Activated CD4-positive, CD25-positive, alpha-beta regulatory T cell (primary cell): Measurements from ENCODE around the gene TFF1.
"Not testable (repeated sequence)": the region's sequence is repeated elsewhere in the genome, so short reads cannot be mapped to it uniquely, and the experiment has no call there.

Experiments
- DNase-seq, 4 experiments: peaks; one replicate each; lab custom pipeline; 2025; lab: John Stamatoyannopoulos, UW

The TFF1 gene

DNA sequence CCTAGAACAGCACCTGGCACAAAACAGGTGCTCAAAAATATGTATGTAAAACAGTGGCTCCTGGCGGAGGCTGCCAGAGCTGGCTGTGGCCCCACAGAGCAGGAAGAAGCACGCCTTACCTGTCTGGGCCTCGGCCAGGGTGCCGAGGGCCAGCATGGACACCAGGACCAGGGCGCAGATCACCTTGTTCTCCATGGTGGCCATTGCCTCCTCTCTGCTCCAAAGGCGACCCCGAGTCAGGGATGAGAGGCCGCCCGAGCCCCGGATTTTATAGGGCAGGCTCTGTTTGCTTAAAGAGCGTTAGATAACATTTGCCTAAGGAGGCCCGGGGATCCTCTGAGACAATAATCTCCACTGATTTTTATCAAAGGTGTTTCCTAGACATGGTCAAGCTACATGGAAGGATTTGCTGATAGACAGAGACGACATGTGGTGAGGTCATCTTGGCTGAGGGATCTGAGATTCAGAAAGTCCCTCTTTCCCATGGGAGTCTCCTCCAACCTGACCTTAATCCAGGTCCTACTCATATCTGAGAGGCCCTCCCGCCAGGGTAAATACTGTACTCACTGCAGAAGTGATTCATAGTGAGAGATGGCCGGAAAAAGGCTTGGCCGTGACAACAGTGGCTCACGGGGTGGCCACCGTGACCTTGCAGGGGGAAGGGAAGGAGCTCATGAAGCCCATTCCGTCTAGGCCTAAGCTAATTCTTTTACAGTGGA lies at the start of gene TFF1:
Gene TFF1 (minus strand): TSS at position 244 of the 719 bp plus-strand sequence. CDS start 40 bp downstream, at position 204.
- DNase-seq: no peak

DNA sequence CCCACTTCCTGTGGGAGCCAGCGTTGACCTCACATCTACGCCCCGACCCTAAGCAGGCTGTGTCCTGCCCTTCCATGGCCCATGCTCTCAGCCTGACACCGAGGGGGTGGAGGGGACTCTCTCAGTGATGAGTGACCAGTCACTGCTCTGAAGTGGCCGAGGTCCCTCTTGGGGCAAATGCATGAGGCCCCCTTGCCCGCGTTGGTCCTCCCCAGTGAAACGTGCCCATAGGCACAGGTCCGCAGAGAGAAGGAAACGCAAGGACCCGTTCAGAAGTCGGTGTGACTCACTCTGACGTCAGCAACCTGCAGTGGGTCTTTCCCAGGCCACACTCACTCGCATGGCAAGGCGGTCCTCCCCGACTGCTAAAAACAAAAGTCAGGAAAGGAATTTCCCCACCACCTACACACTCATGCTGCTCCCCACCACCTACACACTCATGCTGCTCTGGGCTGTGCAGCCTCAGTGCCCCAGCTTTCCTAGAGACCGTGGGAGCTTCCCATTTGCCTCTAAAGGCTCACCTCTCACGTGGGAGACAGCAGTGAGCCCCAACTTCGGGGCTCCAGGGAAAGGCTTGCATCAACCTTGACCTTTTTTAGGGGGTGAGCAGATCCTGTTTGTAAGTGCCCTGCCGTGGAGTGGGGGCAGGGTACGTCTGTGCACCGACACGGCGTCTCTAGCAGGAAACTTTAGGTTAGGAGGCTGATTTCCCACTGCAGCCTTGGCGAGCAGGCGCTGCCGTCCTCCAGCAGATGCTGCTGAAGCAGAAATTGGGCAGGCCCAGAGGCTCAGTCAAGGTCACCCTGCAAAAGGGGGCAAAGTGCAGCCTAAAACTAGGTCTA lies 48.8 kb upstream of the TFF1 start:
- peak; percentile 67 to 83 (median 74) for DNase-seq

DNA sequence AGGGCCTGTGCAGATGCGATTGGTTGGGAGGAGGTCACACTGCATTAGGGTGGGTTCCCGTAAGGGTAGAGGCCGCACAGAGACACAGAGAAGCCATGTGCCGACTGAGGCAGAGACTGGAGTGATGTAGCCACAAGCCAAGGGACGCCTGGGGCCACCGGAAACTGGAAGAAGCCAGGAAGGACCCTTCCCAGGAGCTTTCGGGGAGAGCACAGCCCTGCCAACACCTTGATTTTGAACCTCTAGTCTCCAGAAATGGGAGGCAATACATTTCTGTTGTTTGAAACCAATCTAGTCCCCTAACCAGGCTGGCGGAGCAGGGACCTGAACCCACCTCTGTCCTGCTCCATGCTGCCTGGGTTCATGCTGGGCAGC lies 48.2 kb upstream of the TFF1 start:
- DNase-seq: no peak

DNA sequence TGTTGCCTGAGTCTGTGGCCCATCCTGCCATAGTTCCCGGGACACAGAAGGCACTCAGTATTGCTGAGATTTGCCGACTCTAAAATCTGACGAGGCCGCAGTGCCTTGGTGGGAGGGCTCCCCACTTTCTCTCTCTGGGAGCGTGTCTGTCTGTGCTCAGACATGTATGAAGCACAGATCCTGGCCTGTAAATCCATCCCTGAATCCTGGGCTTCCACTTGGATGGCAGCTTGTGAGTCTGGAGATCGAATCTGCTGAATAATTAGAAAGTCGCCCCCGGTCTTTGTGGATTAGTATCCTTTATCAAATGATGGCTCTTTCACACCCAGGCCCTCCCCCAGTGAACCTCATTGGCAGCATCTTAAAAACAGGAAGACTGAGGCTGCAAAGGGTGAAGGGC lies 47.7 kb upstream of the TFF1 start:
- no peak for DNase-seq

DNA sequence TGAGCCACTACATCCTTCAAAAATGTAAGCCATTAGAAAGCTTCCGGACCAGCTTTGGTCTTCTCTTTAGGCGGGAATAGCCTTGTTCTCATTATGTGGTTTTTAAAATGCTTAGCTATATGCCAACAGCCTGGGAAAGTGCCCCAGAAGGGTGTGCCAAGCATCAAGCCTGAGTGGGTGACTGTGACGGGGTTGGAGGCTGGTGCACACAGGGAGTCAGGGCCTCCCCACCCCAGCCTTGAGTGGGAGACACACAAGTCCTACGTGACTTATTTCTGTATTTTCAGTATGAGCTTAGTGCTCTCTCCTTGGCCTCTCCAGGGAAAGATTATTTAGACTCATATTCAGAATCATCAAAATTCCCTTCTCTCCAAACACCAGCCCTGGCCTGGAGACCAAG lies 47.2 kb upstream of the TFF1 start:
- no peak for DNase-seq

DNA sequence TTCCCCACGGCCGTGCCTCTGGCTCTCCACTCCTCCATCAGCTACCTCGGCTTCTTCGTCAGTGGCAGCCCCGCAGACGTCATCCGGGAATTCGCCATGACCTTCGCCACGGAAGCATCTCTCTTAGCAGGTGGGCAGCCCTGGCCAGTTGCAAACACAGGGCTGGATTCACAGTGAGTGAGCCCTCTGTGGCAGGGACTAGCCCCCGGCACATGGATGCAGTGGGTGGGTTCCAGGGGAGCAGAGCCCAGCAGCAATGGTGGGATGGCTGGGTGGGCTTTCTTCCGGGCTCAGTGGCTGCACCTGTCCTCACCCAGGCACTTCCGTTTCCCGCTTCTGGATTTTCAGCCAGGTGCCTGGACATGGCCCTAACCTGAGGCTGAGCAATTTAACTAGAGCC lies 46.8 kb upstream of the TFF1 start:
- no peak for DNase-seq

DNA sequence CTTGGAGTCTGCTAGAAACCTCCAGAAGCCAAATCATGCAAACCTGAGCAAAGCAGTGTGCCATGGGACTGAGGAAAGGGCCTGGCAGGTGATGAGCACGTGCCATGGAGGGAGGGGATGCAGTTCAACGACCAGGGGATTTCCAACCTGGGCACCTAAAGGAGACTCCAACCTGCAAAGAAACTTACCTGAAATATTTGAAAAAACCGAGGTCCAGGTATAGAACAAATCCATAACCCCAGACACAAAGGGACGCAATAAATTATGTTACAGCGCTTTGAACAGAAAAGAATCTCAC lies 46.2 kb upstream of the TFF1 start:
- no peak for DNase-seq

DNA sequence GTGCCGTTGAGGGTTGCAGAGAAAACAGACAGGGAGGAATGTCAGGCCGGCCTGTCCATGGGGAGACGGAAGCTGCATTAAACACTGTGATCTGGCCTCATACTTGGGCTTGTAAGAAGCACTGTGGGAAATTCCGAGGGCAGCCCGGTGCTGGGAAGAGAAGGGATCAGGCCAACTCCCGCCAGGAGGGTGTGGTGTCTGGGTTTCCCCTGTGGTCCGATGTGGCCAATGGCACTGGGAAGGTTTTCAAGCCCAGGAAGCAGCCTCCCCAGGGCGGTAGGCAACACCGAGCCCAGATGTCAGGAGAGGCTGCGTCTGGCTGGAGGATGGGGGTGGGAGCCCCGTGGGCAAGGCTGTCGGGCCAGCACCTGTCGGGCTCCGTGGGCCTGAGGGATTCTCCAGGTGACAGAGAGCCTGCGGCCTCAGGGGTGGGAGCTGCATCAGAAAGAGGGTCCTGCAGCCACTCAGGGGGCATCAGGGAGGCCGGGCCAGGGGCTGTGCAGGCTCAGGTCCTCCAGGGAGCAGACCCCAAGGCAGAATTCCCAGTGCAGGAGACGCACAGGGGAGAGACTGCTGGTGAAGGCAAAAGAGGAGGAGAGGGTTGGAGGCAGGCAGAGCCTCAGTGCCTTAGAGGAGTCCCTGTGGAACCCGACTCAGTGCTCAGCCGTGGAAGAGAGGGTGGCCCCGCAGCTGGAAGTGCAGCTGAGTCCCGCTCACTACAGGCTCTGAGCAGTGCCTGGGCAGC lies 45.7 kb upstream of the TFF1 start:
- no peak for DNase-seq

DNA sequence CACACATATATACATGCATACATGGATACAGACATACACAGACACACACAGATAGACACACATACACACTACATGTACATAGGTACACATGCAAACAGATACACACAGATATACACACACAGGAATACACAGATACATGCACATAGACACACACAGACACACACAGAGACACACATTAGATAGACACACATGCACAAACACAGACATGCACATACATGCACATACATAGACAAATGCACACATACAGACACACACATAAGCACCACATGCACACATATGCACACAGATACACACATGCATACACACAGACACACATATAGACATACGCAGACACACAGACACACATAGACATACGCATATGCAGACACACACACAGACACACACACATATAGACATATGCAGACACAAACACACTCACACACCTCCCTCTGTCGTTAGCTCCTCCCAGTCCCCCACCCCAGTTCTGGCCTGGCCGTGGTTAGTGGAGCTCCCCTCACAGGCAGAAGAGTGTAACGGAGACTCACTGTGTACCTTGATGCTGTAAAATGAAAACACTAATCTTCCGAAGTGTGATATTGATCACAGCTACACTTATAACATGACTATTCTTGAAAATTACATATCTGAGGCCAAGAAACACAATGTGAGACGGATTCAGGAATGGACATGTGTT lies 45.0 kb upstream of the TFF1 start:
- no peak for DNase-seq

DNA sequence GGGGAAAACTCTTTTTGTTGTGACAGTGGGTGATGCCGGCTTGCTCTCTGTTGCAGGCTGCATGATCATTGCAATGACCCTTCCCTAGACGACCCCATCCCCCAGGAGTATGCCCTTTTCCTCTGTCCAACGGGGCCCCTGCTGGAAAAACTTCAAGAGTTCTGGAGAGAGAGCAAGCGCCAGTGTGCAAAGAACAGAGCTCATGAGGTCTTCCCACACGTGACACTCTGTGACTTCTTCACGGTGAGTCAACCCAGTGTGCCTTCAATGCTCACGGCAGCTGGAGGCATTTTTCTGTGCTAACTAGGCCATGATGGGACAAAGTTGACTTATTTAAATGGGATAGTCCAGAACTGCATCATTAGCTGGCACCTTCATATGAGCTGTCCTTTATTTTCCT lies 43.0 kb upstream of the TFF1 start:
- no peak for DNase-seq

DNA sequence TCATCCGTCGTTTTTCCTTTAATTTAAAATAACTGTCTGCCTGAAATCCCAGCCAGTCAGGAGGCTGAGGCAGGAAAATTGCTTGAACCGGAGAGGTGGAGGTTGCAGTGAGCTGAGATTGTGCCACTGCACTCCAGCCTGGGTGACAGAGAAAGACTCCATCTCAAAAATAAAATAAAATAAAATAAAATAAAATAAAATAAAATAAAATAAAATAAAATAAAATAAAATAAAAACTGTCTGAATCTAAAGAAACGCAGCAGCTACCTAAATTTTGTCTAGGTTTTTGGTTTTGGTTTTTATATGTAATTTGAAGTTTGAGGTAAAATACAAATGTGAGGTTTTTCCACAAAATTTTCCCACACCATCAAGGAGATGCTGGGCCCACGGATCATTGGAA lies 42.4 kb upstream of the TFF1 start:
- not testable (repeated sequence) for DNase-seq

DNA sequence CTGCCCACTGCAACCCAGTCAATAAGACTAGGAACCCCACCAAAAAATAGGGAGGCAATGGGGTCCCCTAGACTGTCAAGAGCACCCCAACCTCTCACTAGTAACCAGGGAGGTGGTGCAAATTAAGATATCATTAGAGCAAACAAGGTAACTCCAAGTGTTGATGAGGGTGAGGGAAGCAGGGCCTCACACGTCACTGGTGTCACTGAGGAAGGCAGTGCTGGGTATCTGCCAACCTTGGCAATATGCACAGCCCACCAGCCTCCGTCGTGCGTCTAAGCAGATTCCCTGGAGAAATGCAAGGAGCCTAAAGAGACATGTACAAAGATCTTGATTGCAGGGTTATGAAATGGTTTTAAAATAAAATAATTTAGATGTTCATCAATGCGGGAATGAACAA lies 41.1 kb upstream of the TFF1 start:
- no peak for DNase-seq

DNA sequence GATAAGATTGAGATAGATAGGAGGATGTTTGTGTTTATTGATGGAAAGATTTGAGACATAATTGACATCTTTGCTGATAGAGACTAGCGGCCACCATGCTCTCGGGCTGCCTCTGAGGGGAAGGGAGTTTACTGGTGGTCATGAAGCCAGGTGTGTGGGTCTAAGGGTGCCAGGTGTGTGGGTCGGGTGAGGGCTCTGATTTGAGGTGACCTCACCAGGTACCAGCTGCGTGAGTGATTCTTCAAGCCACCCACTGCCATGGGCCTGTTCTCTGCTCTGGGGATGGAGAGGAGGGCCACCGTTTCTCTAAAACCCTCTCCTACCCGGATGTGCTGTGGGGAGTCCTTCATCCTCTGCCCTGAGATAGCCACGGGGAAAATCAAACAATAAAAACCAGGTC lies 40.5 kb upstream of the TFF1 start:
- DNase-seq: no peak

DNA sequence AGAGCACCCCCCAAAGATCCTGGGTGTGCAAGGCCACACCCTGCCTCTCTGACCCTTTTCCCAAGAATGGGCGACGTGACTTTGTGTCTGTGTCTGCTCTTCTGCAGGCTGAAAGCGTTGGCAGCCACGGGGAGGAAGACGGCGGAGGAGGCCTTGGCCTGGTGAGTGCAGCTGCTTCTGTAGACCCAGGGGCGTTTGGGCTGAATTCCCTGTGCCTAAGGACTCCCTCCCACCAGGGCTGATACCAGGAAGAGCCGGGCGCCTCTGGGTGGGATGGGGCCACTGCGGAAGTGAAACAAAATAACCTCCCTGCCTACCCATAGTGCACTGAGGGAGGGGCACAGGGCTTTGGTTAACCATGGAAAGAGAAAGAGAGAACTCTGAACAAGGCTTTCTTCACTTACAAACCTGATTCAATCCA lies 39.9 kb upstream of the TFF1 start:
- DNase-seq: no peak

DNA sequence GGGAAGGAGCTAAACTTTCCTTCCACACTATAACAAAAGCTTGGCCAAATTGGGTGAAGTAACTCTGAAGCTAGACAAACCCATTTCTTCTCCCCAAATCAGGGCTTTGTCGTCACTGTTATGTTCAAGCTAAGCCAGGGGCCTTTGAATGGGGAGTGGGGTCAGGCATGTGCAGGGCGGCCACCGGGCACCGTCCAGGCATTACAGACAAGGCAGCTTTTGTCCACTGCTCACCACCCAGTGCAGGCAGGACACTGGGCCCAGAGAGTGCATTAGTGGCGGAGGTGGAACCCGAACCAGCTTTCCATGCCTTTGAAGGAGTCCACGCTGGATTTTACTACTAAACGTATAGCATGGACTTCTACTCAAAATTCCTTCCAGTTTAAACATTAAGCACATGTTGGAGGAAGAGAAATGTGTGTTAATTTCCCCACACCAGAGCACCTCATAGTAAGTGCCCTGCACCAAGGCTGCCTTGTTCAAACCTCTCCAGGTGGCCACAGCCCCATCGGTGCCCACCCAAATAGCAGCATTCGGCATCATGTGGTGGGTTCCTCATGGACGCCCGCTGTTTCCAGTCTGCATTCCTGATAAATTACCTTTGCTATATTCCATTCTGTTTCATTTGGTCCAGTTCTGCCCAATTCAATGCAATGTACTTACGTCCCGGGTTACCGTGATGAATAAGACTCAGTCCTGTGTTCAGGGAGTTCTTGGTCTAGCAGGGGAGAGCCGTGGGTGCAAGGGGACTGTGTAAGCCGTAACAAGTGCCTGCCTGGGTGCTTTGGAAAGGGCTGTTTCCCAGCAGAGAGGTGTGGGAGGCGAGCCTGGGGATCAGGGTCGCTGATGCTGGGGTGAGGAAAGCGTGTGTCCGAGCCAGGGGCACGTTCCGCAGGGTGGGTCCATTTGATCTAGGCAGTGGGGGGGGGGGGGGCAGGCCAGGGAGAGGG lies 39.0 kb upstream of the TFF1 start:
- no peak for DNase-seq

DNA sequence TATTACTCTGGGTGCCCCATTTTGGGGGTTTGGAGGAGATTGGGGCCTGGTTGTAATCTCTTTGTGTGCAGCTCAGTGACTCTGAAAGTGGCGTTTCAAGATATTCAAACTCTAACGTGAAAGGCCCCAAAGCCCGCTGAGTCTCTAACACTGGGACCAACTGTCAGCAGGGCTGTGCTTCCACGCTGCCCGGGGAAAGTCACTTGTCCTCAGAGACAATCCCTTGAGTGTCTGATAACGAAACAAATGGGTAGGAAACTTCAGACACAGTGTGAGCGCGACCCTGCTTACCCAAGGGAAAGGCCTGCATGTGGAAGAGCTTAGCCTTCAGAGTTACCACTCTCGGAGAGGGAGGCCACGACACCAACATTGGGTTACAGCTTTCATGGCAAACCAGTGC lies 38.2 kb upstream of the TFF1 start:
- no peak for DNase-seq

DNA sequence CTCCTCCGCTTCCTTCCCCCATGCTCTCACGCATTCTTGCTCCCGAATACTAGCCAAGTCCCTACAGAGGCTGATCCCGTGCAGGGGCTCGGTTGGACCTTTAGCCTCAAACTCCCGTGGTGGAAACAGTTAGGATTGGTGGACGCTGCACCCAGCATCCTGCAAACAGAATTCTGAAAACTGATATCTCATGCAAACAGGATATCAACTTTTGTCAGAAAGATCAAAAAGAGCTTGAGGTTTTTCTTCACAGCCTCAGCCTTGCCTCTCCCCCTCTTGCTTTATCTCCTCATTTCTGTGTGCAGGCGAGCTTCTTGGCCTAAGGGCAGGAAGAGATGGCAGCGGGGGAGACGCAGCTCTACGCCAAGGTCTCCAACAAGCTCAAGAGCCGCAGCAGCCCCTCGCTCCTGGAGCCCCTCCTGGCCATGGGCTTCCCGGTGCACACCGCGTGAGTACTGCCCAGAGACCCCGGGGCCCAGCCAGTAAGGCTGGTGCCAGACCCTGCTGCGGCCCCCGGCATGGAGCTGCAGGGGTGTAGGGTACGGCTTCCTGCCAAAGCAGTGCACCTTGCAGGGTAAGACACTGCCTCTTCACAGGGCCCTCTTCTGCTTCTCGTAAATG lies 37.4 kb upstream of the TFF1 start, which contains the start of gene UBASH3A:
Gene UBASH3A (plus strand): TSS at position 292 of the 621 bp plus-strand sequence. CDS start 44 bp downstream, at position 336.
- no peak for DNase-seq

DNA sequence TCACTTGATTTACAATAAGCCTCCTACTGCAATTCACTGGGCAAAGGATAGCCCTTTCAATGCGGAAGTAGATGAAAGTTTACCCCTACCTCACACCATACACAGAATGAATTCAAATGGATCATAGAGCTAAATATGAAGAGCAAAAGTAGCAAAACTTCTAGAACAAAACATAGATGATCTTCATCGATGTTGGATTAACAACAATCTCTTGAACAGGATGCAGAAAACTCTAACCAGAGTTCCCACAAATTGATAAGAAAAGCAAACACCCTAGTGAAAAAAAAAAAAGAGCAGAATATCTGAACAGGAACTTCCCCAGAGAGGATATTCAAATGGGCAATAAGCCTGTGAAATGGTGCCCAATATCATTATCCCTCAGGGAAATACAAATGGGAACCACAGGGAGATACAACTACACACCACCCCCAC lies 35.5 kb upstream of the TFF1 start:
- DNase-seq: no peak

DNA sequence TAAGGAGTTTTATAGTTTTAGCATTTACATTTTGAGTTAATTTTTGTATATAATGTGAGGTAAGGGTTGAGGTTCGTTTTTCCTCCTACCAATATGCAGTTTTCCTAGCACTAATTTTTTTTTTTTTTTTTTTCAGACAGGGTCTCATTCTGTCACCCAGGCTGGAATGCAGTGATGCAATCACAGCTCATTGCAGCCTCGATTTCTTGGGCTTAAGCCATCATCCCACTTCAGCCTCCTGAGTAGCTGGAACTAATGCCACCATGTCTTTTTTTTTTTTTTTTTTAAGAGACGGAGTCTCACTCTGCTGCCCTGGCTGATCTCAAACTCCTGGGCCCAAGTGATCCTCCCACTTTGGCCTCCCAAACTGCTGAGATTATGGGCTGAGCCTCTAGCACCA lies 34.8 kb upstream of the TFF1 start:
- no peak for DNase-seq

DNA sequence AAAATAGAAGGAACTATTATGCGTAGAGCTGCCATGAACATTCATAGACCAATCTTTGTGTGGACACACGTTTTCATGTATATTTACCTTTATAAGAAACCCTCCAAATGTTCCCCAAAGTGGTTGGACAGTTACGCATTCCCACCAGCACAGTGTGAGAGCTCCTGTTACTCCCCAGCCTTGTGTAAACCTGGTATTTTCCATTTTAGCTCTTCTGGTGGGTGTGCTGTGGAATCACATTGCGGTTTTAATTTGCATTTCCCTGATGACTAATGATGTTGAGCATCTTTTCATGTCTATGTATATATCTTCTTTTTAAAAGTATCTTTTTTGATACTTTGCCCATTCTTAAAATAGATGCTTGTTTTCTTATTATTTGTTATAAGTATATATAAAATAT lies 34.2 kb upstream of the TFF1 start:
- DNase-seq: no peak
